ENCODE data around the gene RNF144B.
"Not testable (repeated sequence)": the region's sequence is repeated elsewhere in the genome, so short reads cannot be mapped to it uniquely, and the experiment has no call there.

The RNF144B gene

DNA sequence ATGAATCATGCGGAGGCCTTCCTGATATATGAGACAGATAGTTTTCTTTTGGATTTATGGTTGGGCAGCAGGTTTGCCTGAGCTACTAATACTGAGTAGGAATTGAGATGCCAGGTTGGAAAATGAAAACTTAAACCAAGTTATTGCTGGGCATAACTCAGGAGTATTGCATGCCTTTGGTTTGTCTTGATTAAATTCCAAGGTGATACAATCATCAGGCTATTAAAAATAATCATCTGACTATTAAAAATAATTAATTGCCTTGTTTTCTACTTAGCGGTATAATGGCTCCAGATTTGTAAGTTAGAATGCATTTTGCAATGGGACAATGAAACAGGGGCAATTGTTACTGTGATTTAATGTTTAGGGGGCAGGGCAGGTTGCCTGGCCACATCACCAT is 15.5 kb upstream of the RNF144B start:
- DNase-seq (ENCODE audit: low spot score): no peak

DNA sequence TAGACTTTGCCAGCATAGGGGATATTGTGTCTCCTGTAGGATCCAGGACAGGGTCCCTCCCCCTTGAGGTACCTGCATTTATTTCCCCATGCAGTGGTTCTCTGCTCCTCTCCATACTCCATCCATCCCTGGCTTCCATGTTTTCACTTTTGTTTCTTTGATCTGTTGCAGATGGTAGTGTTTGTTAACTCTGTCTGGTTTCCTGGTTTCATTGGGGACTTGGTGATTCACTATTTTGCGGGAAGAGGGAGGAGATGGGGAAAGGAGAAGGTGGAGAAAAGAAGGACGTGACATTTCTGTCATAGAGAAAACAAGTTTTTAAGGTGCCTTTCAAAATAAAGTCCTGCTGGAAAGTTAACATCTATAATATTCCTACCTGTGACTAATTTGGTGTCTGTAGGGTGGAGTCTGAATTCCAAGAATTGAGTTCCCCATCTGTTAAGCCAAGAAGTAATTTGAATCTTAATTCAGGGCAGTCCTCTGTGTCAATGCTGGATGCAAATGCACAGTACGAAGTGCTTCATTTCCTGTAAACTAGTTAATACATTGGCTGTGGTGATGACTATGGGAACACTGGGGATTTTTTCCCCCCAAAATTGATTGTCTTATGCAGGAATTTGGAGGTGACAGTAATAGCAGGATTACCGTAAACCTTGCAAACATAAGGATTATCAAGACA is 6.9 kb upstream of the RNF144B start:
- peak; percentile 57 for DNase-seq (ENCODE audit: low spot score)

DNA sequence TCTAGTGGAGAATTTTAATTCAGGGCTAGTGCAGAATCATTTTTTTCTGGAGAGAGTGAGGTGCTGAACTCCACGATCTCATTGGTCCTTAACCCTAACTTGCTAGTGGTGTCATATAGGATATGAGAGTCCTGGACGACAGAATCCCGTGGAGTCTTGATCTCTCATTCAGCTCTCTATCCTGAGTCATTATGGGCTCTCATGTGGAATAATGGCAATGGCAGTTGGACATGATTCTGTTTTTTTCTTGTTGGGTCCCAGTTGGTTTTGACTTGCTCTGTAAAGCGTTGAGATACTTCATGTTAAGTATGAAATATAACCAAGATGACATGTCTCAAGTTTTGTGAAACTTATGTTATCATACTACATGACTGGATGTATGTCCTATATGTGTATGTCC is 6.3 kb upstream of the RNF144B start:
- no peak for DNase-seq (ENCODE audit: low spot score)

DNA sequence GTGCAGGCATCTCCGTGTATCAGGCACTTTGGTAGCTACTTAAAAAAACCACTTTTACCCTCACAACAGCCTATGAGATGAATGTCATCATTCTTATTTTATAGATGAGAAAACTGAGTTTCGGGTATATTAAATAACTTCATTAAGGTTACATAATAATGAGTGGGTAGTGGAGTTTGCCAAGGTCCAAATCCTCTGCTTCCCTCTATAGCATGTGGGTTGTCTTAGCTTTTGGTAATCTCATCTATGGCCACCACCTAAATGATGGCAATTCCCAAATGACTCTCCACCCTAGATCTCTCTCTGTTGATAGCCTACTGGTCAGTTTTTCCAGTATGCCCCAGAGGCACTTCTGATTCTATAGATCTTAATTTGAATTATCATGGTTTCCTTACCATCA is 3.7 kb upstream of the RNF144B start:
- DNase-seq (ENCODE audit: low spot score): no peak

DNA sequence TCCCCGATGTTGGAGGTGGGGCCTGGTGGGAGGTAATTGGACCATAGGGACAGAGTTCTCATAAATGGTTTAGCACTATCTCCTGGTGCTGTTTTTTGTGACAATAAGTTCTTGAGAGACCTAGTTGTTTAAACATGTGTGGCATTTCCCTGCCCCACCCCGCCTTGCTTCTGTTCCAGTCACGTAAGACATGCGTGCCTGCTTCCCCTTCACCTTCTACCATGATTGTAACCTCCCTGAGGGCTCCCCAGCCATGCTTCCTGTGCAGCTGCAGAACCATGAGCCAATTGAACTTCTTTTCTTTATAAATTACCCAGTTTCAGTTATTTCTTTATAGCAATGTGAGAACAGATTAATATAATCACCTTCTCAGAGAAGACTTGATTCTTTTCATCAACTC is 2.5 kb upstream of the RNF144B start:
- DNase-seq (ENCODE audit: low spot score): no peak

DNA sequence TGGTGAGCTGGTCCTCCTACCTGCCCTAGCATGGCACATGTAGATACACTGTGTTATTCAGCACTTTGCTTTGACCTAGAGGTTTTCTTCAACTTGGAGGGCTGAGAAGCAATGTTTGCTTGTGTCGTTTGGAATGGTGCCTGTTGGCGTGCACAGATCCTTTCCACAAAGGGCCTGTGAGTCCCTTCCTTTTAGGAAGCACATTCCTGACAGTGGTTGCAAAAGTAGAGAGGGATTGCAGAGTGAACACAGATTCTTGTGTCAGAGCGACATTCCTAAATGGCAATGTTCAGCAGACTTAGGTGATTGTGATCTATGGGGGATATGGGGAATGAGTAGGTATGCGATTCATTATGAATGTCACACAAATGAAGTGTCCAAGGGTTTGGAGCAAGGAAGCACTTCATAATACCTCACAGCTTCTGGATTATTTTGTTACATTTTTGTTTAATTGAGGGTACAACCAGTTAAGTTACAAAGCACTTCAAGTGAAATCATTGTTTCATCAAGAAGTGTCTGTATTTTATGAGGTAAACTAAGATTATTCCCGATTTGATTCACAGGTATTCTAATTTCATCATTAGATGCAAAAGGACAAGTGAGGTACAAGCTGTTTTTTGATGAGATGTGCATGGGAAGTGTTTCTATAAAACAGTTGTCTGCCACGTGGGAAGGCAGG is 713 bp upstream of the RNF144B start:
- DNase-seq (ENCODE audit: low spot score): peak; percentile 42

DNA sequence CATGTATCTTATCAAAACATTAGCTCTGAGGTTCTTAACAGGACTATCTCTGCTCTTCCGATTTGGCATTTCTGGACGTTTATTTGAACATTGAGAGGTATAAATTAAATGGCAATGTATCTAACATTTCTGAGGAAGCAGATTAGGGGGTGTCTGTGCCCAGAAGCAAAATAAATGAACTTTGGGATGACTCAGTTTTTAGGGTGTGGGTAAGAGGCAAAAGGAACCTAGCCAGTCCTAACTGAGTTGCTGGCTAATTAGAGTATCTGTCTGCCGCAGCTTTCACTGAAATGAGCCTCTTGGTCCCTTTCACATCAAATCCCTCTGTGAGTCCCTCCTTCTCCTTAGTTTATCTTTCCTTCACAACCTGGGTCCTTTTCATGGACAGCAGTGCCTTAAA is 1.1 kb downstream of the RNF144B start:
- DNase-seq (ENCODE audit: low spot score): no peak

DNA sequence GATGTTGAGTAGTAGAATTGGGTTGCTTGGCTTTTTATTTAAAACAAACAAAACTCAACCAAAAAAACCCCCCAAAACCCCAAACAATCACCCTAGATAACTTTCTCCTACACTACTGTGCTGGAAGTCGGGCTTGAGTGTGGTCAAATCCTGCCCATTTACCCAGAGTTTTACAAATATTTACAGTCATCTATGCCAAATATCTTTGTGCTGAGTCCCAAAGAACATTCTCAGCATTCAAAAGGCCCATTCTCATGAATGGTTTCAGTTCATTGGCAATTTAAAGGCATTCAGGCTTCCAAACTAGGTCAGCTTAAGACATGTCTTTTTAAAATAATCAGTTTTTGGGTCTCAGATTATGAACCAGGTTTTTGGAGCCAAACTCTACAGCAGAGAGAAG is 1.8 kb downstream of the RNF144B start:
- peak; percentile 71 for DNase-seq (ENCODE audit: low spot score)

DNA sequence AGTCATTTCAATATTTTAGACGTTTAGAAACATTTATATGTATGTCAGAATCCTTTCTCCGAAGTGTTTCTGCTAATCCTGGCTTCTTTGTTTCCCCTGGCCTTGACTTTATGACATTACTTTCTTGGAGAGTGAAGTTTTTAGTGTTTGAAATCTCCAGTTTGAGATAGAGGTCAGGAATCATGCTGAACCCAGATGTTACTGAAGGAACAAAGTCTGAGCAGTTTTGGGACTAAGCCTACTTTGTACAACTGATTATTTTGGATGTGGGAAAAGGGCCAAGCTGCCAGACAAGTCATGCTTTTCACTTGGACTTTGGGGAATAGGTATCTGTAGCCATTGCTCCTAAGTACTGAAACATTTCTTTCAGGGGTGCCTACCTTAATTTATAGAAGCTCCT is 2.3 kb downstream of the RNF144B start:
- peak; percentile 25 for DNase-seq (ENCODE audit: low spot score)

DNA sequence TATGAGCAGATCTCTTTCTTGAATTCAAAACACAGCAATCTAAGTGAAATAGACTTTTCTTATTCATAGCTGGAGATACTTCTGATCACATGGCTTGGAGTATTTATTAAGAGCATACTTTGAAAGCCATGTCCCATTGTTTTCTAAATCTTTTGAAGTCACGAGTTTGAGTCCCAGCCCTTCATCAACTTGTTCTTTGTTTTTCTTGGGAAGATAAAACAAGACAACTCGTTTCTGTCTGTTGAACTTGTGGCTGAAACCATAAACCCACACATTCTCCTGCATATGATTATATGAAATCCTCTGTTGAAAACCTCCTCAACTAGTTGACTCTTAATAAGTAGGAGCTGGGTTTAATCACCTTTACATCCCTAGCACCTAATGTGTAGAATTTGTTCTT is 3.3 kb downstream of the RNF144B start:
- no peak for DNase-seq (ENCODE audit: low spot score)

DNA sequence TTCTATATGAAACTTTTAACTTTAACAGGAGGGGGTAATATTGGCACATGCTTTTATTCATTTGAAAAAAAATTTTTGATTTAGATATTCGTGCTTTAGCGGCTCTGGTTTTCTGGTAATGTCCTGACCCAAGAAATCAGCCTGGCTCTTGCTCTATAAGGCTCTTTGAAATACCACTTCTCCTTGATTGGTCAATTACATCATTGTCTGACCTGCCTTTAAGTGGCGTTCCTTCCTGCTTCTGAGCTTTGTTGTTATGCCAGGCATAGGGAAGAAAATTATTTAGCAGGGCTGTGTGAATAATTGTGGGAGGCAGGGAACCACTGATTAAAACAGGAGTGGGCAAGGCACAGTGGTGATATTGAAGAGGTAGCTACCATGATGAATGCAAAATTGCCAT is 3.9 kb downstream of the RNF144B start:
- no peak for DNase-seq (ENCODE audit: low spot score)

DNA sequence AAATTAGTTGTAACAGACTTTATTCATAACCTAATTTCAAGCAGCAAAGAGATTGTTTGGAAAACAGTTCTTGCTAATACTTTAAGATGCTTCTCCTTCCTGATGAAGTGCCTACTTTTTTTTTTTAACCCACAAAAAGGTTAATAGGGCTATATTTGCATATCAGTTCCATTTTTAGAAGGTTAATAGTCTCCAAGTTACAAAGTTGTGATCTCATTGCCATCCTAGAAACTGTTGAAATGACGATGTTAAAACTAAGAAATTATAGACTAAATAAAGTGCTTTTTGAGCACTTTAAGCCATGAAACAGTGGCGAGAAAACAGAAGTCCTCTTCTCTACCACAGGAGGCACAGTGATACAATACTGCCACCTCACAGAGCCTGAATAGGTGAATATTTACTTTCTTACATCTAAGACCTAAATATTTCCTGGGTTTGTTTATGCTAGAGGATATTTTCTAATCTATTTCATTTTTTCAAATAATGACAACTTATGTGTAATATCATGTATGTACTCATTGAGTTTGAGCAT is 5.3 kb downstream of the RNF144B start:
- DNase-seq (ENCODE audit: low spot score): no peak

DNA sequence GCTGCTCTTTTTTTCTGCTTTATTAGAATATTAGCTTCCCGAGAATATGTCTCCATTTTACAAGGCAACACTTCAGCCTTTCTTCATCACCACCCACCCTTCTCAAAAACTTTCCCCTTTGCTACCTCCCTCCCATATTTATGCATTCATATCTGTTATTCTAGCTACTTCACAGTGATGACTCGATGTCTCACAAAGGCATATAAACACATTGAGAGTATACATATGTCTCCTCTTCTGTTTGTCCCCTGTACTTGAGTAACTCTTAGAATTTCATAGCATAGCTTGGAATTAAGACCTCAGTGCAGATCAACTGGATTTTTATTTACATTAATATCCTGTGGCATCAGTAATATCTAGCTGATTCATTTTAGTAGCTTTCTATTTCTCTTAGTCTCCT is 6.5 kb downstream of the RNF144B start:
- DNase-seq (ENCODE audit: low spot score): no peak

DNA sequence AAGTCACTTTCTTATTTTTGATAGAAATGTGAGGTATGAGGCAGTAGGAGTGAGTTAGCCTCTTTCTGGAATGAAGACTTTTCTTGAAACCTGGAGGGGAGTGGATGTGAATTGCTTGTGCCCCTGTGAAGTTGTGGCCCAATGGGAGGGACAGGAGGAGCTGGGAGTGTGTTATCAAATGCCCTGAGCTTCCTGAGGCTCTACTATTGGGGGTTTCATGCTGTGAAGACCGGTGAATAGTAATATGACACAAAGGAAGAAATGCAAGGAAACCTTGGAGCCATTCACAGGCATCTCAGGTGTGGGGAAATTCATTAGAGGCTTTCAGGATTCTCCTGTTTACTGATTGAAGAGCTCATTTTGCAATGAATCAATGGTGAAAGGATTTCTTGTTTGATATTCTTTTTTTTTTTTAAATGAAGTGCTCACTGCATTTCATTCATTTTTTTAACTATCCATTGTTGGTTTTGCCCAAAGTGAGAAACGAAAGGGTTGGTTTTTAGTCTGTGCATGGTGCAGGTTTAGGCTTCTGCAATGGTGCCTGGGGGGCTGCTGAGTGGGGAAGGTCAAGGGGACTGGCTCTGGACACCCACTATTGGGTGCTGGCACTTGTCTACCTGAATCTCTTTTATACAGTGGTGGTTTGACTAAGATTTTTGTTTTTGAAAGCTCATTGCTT is 8.2 kb downstream of the RNF144B start:
- no peak for DNase-seq (ENCODE audit: low spot score)

DNA sequence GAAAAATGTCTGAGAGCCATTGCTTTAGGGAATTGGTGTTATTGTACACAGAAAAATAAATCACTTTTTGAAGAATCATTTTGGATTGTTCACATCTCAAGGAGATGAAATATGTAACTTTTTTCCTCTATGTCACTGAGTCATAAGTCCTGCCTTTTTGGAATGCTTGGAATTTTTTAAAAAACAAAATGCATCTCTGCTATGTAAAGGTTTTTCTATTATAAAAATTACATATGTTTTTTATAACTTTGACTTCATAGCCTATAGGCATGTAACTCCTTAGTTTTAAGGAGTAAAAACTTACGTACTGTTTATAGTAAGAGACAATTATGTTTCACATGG is 8.7 kb downstream of the RNF144B start:
- no peak for DNase-seq (ENCODE audit: low spot score)

DNA sequence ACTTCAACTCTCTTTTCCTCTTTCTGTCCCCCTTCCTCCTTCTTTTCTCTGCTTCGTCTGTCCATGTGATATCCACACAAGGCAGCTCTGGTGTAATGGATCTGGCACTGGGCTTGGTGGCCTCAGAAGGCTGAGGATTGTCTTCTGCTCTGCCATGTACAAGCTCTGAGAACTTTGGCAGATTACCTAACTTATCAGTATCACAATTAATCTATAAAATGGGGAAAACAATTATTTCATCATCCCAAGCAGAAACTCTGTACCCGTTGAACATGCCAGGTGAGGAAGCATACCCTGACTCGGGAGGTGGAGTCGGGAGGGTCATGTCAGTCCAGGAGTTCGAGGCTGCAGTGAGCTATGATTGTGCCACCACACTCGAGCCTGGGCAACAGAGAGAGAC is 10.6 kb downstream of the RNF144B start:
- DNase-seq (ENCODE audit: low spot score): no peak

DNA sequence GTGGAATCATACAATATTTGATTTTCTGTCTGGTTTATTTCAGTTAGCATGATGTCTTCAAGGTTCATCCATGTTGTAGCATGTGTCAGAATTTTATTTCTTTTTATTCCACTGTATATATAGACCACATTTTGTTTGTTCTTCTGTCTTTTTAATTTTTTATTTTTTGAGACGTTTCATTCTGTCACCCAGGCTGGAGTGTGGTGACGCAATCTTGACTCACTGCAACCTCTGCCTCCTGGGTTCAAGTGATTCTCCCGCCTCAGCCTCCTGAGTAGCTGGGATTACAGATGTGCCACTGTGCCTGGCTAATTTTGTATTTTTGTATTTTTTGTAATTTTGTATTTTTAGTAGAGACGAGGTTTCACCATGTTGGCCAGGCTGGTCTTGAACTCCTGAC is 11.1 kb downstream of the RNF144B start:
- DNase-seq (ENCODE audit: low spot score): not testable (repeated sequence)

DNA sequence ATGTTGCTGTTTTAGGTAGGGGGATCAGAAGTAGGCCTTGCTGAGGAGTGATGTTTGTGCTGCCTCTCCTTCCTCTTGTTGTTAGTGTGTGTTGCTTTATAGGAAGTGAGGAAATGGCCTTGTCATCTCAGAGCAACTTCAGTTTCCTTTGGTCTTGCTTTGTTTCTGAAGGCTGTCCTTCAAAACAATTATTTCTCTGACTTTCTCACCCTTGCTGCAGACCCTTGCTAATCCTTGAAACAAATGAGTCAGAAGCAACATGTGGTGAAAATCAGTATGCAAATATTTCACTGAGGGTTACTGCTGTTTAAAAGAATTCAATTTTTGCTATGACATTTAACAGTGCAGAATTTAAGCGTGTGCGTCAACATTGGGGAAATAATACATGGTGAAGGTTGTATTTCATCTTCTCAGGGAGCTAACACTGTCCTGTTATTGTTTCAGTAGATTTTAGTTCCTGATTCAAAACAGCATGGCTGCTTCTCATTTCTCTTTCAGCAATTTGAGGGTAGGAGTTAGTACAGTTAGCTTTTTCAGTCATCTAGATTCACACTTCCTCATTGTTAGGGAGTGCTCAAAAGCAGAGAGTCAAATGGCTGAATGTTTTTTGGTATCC is 13.8 kb downstream of the RNF144B start:
- DNase-seq (ENCODE audit: low spot score): no peak

DNA sequence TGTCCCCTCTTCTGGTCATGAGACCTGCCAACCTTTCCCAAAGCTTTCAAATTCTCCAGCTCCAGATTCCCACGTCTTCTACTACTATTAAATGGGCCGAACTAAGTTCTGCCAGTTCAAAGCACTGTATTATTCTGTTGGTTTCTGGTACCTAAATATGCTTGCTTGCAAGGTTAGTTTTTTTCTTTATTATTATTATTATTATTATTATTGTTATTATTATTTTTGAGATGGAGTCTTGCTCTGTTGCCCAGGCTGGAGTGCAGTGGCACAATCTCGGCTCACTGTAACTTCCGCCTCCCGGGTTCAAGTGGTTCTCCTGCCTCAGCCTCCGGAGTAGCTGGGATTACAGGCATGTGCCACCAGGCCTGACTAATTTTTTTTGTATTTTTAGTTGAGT is 17.8 kb downstream of the RNF144B start:
- not testable (repeated sequence) for DNase-seq (ENCODE audit: low spot score)

DNA sequence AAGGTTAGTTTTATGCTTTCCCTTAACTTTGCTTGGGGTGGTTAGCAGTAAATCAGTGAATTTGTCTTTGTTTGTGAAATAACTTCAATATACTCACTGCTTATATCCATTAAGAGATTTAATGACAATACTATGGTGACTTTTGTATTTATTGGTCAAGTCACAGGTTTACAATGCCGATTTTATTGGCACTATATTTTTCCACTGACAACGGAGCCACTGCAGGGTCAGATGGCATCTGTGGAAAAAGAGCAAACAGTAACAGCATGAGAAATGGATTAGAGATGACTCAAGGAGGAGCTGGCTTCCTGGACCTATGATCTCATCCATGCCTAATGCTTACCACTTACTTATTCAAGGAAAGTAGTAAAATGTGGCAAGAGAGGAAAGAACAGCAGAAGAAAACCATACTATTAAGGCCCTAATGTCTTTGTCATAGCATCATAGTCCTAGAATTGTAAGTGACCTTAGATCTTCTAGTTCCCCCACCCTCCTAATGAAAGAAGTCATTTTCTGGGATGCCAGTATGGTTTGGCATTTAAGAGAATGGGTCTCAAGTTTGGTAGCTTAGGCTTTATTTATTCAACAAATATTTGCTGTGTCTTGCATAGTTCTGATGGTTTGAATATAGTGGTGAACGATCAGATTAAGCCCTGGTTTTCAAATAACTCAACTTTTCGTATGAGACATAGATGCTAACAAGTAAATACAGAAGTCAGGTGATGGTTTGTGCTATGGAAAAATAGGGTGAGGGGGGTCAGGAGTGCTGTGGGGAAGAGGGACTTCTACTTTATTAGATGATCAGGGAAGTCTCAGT is 18.5 kb downstream of the RNF144B start:
- DNase-seq (ENCODE audit: low spot score): peak; percentile 81

DNA sequence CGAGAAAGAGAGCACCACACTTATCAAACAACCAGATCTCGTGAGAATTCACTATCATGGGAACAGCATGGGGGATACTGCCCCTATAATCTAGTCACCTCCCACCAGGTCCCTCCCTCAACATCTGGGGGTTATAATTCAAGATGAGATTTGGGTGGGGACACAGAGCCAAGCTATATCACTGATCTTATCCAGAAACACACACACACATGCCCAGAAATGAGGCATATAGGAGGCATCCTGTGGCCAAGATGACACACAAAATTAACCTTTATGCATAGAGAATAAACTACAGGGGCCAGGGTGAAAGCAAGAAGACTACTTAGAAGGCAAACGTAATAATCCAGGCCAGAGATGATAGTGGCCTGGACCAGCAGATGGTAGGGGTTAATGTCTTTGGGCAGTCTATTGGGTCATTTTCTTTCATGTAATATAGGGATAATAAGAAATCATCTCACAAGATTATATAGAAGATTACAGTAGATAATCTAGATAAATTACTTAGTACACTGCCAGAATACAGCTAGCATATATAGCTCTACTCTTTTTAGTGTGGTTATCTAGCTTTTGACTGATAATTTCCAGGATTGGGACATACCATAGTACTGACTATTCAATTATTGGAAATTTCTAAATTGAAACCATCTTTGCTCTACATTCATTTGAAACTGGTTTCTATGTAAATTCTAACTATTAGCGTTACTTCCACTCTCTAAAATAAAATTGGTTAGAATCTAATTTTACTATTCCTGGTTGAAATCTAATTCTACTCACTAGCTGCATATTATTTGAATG is 20.0 kb downstream of the RNF144B start:
- no peak for DNase-seq (ENCODE audit: low spot score)

All from AG20443 (cell line).